Esophagus muscularis mucosa (tissue), 4 donors: ENCODE data around the gene PAEP. TPM values are rescaled to one million over a fixed set of nuclear protein-coding genes. Genes with fewer than 3 reads are reported as not detected.

Experiments
- DNase-seq: peaks from one replicate; pipeline ENCODE4 v3.0.0-alpha.2; 2017; ENCODE audit errors: extremely low spot score
- H3K27ac ChIP-seq, 4 donors: fragments of 200-600 bp; sonication (generic); replicated peaks in 1 of 4; 1 replicate in 3 of 4; 2 replicates in 1 of 4; pipeline ENCODE4 v1.5.1; 2016 to 2019; ENCODE audit warnings: mild to moderate bottlenecking in 1 of 4
- H3K27me3 ChIP-seq, 4 donors: fragments of 200-600 bp; sonication (generic); one replicate each; pipeline versions ENCODE4 v1.5.1 to v1.6.0; 2016 to 2019
- H3K36me3 ChIP-seq, 4 donors: fragments of 200-600 bp; sonication (generic); one replicate each; pipeline ENCODE4 v1.5.1; 2016 to 2019
- H3K4me1 ChIP-seq, 4 donors: fragments of 200-600 bp; sonication (generic); one replicate each; pipeline ENCODE4 v1.5.1; 2016 to 2019
- H3K4me3 ChIP-seq, 4 donors: fragments of 200-600 bp; sonication (generic); 1 replicate in 2 of 4; 2 replicates in 2 of 4; pipeline ENCODE4 v1.5.1; 2016 to 2019; ENCODE audit warnings: mild to moderate bottlenecking in 4 of 4, moderate library complexity in 1 of 4
- H3K9me3 ChIP-seq, 4 donors: fragments of 200-600 bp; sonication (generic); 1 replicate in 3 of 4; 2 replicates in 1 of 4; pipeline ENCODE4 v1.5.1; 2016 to 2019
- CTCF ChIP-seq, 3 experiments: fragments of 200-600 bp in 2 of 3; fragments of 450-650 bp in 1 of 3; sonication (generic) in 2 of 3; IDR thresholded peaks; one replicate each; pipeline ENCODE4 v1.5.1; 2017 to 2019; ENCODE audit warnings: antibody characterized with exemption in 3 of 3, mild to moderate bottlenecking in 2 of 3, moderate library complexity in 1 of 3
- EP300 ChIP-seq: sonication (generic); formaldehyde crosslinking; IDR thresholded peaks from one replicate; pipeline ENCODE4 v1.6.1; 2017; ENCODE audit warnings: antibody characterized with exemption
- POLR2A ChIP-seq: fragments of 450-650 bp; IDR thresholded peaks from one replicate; pipeline ENCODE4 v1.6.1; 2017; ENCODE audit warnings: antibody characterized with exemption, moderate library complexity, mild to moderate bottlenecking, low read depth
- POLR2AphosphoS5 ChIP-seq, 2 donors: sonication (generic); formaldehyde crosslinking; IDR thresholded peaks; one replicate each; pipeline ENCODE4 v1.6.1; 2017; ENCODE audit warnings: antibody characterized with exemption in 2 of 2
- WGBS: methylation state at CpG from one replicate; pipeline ENCODE4 v1.1.5; 2018; 5-methylcytosine and 5-hydroxymethylcytosine counted together
- intact Hi-C: fragments of 100-400 bp; cut with DNase I; formaldehyde crosslinking; loops from one replicate; pipeline ENCODE4 v1.15.1; 2023
- total RNA-seq, 4 donors: library from RNA; depleted of rRNA; stranded (reverse); fragments of >200 nt; gene quantifications; one replicate each; pipeline versions ENCODE4 v1.1.0 to v1.2.1, GENCODE V29; 2016

Gene PAEP
- total RNA-seq, 4 donors from 2014 or later, result not detected

- intact Hi-C loops, result no loop called here
- Histone ChIP-seq H3K27me3 (peaks cover 0 to 83% (median 0%) of the 10 kb centered on the region in 4 donors), H3K4me3 (no peak overlapping the region), H3K27ac (no peak overlapping the region), H3K4me1 (no peaks in the 10 kb centered on the region), H3K36me3 (no peaks in the 10 kb centered on the region), H3K9me3 (no peaks in the 10 kb centered on the region)
- no peak for DNase-seq
- no peak for TF ChIP-seq POLR2AphosphoS5 (IDR thresholded peaks at IDR 0.05)
- TF ChIP-seq CTCF (IDR thresholded peaks at IDR 0.05), result no peak
- no peak for TF ChIP-seq POLR2A
- no peak for TF ChIP-seq EP300
- 70% methylated on average over 14 of the region's 15 CpGs for WGBS
Measured at GRCh38 chr9:135586601-135587109, 25.1 kb downstream of the PAEP start.

- Histone ChIP-seq H3K27ac (no peak overlapping the region), H3K36me3 (no peaks in the 10 kb centered on the region), H3K4me1 (no peaks in the 10 kb centered on the region), H3K9me3 (no peaks in the 10 kb centered on the region), H3K4me3 (no peak overlapping the region), H3K27me3 (peaks cover 0 to 84% (median 3%) of the 10 kb centered on the region in 4 donors)
- TF ChIP-seq EP300, result no peak
- no peak for TF ChIP-seq POLR2AphosphoS5 (IDR thresholded peaks at IDR 0.05)
- no peak for TF ChIP-seq POLR2A
- no peak for TF ChIP-seq CTCF (IDR thresholded peaks at IDR 0.05)
- intact Hi-C loops, result no loop called here
- no CpG with 5 or more reads among the region's 7 CpGs for WGBS
- no peak for DNase-seq
Measured at GRCh38 chr9:135587658-135588057, 26.1 kb downstream of the PAEP start.

- H3K27ac ChIP-seq, result no peak overlapping the region
- H3K4me1 ChIP-seq, result no peaks in the 10 kb centered on the region
- H3K27me3 ChIP-seq, result peaks cover 0 to 78% (median 3%) of the 10 kb centered on the region in 4 donors
- no peak overlapping the region for H3K4me3 ChIP-seq
- WGBS, result no CpG with 5 or more reads among the region's 9 CpGs
- intact Hi-C loops, result no loop called here
- H3K36me3 ChIP-seq, result no peaks in the 10 kb centered on the region
- TF ChIP-seq CTCF (IDR thresholded peaks at IDR 0.05) (no peak), EP300 (no peak), POLR2A (no peak), POLR2AphosphoS5 (IDR thresholded peaks at IDR 0.05) (no peak)
- H3K9me3 ChIP-seq, result no peaks in the 10 kb centered on the region
- no peak for DNase-seq
Measured at GRCh38 chr9:135588371-135588770, 26.8 kb downstream of the PAEP start.

- no peaks in the 10 kb centered on the region for H3K36me3 ChIP-seq
- peaks cover 0 to 3% (median under 1%) of the 10 kb centered on the region in 4 donors for H3K9me3 ChIP-seq
- no peak for DNase-seq
- no peak for TF ChIP-seq EP300
- no peak for TF ChIP-seq CTCF (IDR thresholded peaks at IDR 0.05)
- no peak for TF ChIP-seq POLR2A
- no peak for TF ChIP-seq POLR2AphosphoS5 (IDR thresholded peaks at IDR 0.05)
- peaks cover 0 to 71% (median 3%) of the 10 kb centered on the region in 4 donors for H3K27me3 ChIP-seq
- intact Hi-C loops, result no loop called here
- WGBS, result 86% methylated on average over 8 of the region's 20 CpGs
- no peaks in the 10 kb centered on the region for H3K4me1 ChIP-seq
- H3K27ac ChIP-seq, result no peak overlapping the region
- H3K4me3 ChIP-seq, result no peak overlapping the region
Measured at GRCh38 chr9:135588886-135589595, 27.5 kb downstream of the PAEP start.
